HG02884 (cell line): ENCODE measurements around the gene TMEM131.

Source experiments
- ATAC-seq: cut with Tn5 transposase; IDR thresholded peaks from one replicate; pipeline ENCODE4 v1.9.1; 2021; ENCODE audit warnings: mild to moderate bottlenecking, moderate library complexity; ENCODE audit not compliant: unreplicated experiment

The TMEM131 gene

GRCh38 chr2:97992836-97993825 lies 2.6 kb downstream of the TMEM131 start:
- no peak for ATAC-seq

GRCh38 chr2:97991081-97991856 lies 4.5 kb downstream of the TMEM131 start:
- ATAC-seq: no peak

- no peak for ATAC-seq
Observed at GRCh38 chr2:97988722-97989121, 7.0 kb downstream of the TMEM131 start.

- ATAC-seq: no peak
Observed at GRCh38 chr2:97985998-97986397, 9.8 kb downstream of the TMEM131 start.

GRCh38 chr2:97983698-97984097 lies 12.1 kb downstream of the TMEM131 start:
- ATAC-seq: no peak

GRCh38 chr2:97983134-97983533 lies 12.6 kb downstream of the TMEM131 start:
- ATAC-seq: no peak

- no peak for ATAC-seq
Observed at GRCh38 chr2:97982621-97983020, 13.1 kb downstream of the TMEM131 start.

GRCh38 chr2:97981961-97982360 lies 13.8 kb downstream of the TMEM131 start:
- no peak for ATAC-seq

- ATAC-seq: no peak
Observed at GRCh38 chr2:97979904-97980303, 15.8 kb downstream of the TMEM131 start.

GRCh38 chr2:97974471-97974870 lies 21.3 kb downstream of the TMEM131 start:
- no peak for ATAC-seq

GRCh38 chr2:97970293-97971060 lies 25.3 kb downstream of the TMEM131 start:
- ATAC-seq: no peak

GRCh38 chr2:97969081-97970067 lies 26.4 kb downstream of the TMEM131 start:
- no peak for ATAC-seq

- ATAC-seq: no peak
Observed at GRCh38 chr2:97967931-97968627, 27.7 kb downstream of the TMEM131 start.

- ATAC-seq: peak; percentile 5
Observed at GRCh38 chr2:97967216-97967592, 28.5 kb downstream of the TMEM131 start.

- peak; percentile 75 for ATAC-seq
Observed at GRCh38 chr2:97966545-97967215, 29.1 kb downstream of the TMEM131 start.

GRCh38 chr2:97965116-97965515 lies 30.6 kb downstream of the TMEM131 start:
- no peak for ATAC-seq

GRCh38 chr2:97963880-97964279 lies 31.9 kb downstream of the TMEM131 start:
- no peak for ATAC-seq

GRCh38 chr2:97963079-97963406 lies 32.7 kb downstream of the TMEM131 start:
- ATAC-seq: no peak

GRCh38 chr2:97961534-97961933 lies 34.2 kb downstream of the TMEM131 start:
- ATAC-seq: no peak
